ENCODE data around the gene ETV7.

ETV7 gene

DNA sequence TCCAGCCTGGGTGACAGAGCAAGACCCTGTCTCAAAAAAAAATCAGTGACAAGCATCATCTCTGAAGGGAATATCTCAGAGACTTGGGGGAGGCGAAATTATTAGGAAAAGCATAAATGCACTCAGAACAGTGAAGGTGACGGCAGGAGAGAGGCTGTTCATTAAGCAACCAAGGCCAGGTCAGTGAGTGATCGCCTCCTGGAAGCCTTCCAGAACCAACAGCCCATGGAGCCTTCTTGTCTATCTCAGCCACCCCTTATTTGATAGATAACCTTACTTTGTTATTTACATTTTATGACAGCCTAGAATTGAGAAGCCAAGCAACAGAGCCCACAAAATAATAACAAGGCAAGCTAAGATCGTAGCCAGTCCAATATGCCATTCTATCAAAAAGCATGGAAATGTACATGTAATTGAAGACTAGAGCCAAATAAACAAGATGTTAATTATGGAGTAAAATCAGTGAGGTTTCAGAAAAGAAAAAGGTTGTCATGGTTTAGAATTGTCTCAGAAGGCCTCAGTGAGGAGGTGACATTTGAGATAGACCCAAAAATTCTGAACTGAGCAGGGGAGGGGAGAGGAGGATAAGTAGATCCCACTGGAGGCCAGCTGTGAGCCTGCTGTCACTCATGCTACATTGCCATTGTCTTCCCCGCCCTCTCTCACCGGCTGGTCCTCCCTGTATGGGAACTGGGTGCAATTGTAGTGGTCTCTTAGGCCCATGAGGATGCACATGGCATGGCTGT, 68.6 kb downstream of the ETV7 start:
- no peak for DNase-seq

DNA sequence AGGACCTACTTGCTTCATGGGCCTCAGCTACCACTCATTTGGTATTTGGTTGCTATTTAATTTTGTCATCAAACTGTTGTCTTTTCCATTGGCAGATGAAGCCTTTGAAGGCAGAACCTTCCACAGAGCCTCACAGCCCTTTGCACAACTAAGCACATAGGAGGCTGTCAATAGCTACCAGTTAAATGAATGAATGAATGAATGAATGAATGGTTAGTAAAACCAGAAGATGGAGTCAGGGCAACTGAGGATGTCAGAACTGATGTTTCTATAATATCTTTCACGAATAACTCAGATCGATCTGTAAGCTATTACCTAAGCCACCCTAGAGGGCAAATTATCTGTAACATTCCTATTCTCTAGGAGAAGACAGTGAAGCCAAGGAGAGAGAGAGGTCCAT, 69.8 kb downstream of the ETV7 start:
- DNase-seq, result no peak

Measured in effector CD4-positive, alpha-beta T cell (primary cell).